ENCODE measurements around the gene EIF2B4. TPM values are rescaled to one million over a fixed set of nuclear protein-coding genes. Genes with fewer than 3 reads are reported as not detected.

The EIF2B4 gene
- total RNA-seq, 3 donors from 2014 or later, result 63.4 to 69.8 (median 65.0) TPM

DNA sequence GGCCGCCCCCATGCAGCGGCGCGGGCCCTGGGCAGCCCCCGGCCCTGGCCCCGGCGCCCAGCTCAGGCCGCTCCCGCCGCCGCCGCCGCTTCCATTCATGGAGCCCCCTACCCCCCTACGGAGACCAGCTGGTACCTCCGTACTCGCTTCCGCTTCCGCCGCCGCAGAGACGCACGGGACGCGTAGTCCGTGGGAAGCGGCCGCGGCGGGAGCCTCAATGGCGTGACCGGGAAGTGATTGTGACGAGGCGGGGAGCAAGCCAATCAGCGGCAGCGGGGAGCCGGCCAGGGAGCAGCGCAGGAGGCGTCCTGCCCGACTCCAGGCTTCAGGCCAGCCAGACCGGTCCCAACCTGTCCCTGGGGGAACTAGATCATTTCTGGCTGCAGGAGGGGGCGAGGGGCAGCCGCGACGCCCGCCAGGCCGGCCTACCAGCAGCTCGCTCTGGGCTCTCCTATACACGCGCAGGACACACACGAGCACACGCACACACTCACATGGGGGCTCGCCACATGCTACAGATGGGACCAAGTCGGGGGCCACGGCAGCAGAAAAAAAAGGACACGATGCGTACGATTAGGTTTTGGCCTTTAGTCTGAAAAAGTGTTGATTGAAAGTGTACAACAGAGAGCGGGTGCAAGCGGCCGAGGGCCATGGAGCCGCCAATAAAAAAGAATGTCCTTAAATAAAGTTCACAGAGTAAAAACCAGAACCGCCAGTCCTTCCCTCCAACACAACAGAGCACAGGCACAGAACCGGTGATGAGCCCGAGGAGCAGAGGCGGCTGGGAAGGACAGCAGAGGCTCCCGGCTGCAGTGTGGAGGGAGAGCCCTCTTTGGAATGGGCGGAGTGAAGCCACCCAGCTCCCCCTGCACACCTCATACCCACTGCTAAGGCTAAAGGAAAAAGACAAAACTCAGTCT is 10.7 kb upstream of the EIF2B4 start, which contains the start of gene ZNF513:
ZNF513 (minus strand) TSS at position 109 of the 920 bp plus-strand sequence. CDS start 208 bp downstream, outside the sequence.
- no peaks in the 10 kb centered on the region for H3K27me3 Mint-ChIP-seq (ENCODE audit: low read depth)
- H3K4me3 Mint-ChIP-seq, result peak within 1 kb of the TSS; percentile 88
- no peaks in the 10 kb centered on the region for H3K9me3 Mint-ChIP-seq
- H3K4me1 Mint-ChIP-seq (ENCODE audit: low read depth), result peaks cover 18% of the 10 kb centered on the region
- DNase-seq, result peak; percentile 85
- peaks cover 50% of the 10 kb centered on the region for H3K36me3 Mint-ChIP-seq (ENCODE audit: insufficient read depth)
- peak; percentile 90 to 94 for ATAC-seq

- H3K9me3 Mint-ChIP-seq, result no peaks in the 10 kb centered on the region
- H3K36me3 Mint-ChIP-seq (ENCODE audit: insufficient read depth), result peaks cover 51% of the 10 kb centered on the region
- DNase-seq, result peak; percentile 35
- ATAC-seq, result peak; percentile 47 to 54
- no peaks in the 10 kb centered on the region for H3K27me3 Mint-ChIP-seq (ENCODE audit: low read depth)
- peaks cover 18% of the 10 kb centered on the region for H3K4me1 Mint-ChIP-seq (ENCODE audit: low read depth)
- peak overlapping the region; percentile 88 for H3K4me3 Mint-ChIP-seq
Measured at GRCh38 chr2:27379836-27380625, 9.9 kb upstream of the EIF2B4 start.

DNA sequence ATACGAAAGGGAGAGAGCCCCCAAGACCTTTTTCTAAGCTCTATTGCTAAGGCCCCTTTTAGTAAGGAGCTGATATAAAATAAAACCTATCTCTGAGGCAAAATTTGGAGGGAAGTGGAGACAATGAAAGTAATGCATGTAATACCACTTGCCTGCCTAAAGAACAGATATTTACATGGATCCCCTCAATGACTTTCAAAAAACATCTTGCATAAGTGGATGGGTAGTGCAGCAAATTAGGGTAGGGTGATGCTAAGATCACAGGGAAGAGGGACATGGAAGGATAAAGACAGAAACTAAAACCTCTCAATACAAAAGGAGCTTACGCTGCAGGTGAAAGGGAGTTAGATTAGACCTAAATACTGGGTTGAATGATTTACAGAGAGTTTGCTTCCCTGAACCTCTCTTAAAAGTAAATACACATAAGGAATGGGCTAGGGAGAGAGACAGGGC is 9.3 kb upstream of the EIF2B4 start:
- H3K9me3 Mint-ChIP-seq, result no peaks in the 10 kb centered on the region
- H3K27me3 Mint-ChIP-seq (ENCODE audit: low read depth), result no peaks in the 10 kb centered on the region
- DNase-seq (no peak), ATAC-seq (no peak)
- peaks cover 20% of the 10 kb centered on the region for H3K4me1 Mint-ChIP-seq (ENCODE audit: low read depth)
- H3K36me3 Mint-ChIP-seq (ENCODE audit: insufficient read depth), result peaks cover 53% of the 10 kb centered on the region
- H3K4me3 Mint-ChIP-seq, result peak overlapping the region; percentile 88

- Mint-ChIP-seq H3K36me3 (ENCODE audit: insufficient read depth) (peaks cover 48% of the 10 kb centered on the region), H3K9me3 (no peaks in the 10 kb centered on the region), H3K4me1 (ENCODE audit: low read depth) (peaks cover 20% of the 10 kb centered on the region), H3K4me3 (peak overlapping the region; percentile 88), H3K27me3 (ENCODE audit: low read depth) (no peaks in the 10 kb centered on the region)
- ATAC-seq (no peak), DNase-seq (no peak)
Measured at GRCh38 chr2:27378809-27379290, 8.7 kb upstream of the EIF2B4 start.

DNA sequence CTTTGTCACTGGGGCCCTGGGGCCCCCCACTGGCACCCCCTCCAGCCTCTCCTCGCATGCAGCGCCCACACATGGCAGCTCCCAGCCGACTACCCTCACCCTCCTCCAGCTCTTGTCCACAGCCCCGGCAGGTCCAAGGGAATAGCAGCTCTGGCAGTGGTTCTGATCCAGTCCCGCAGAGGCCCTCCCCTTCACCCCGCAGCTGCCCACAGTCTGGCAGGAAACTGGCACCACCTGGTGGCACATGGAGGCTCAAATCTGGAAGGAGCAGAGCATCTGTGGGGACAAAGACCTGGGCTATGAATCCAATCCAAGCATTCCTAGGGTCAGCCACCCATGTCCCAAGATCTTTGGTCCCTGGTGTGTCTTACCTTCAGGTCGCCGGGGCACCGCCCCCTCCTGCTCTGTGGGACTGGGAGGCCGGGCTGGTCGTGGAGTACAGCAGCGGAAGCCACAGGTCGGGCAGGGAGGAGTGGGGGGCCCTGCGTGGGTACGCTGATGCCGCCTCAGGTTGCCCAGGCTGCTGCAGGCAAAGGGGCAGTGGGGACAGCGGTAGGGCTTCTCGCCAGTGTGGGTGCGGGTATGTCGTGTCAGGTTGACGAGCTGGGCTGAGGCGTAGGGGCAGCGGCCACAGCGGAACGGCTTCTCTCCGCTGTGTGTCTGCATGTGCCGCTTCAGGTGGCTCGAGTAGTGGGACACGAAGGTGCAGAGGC is 8.1 kb upstream of the EIF2B4 start:
- Mint-ChIP-seq H3K9me3 (no peaks in the 10 kb centered on the region), H3K27me3 (ENCODE audit: low read depth) (no peaks in the 10 kb centered on the region), H3K4me3 (no peak overlapping the region), H3K4me1 (ENCODE audit: low read depth) (peaks cover 24% of the 10 kb centered on the region), H3K36me3 (ENCODE audit: insufficient read depth) (peaks cover 48% of the 10 kb centered on the region)
- no peak for ATAC-seq
- no peak for DNase-seq

DNA sequence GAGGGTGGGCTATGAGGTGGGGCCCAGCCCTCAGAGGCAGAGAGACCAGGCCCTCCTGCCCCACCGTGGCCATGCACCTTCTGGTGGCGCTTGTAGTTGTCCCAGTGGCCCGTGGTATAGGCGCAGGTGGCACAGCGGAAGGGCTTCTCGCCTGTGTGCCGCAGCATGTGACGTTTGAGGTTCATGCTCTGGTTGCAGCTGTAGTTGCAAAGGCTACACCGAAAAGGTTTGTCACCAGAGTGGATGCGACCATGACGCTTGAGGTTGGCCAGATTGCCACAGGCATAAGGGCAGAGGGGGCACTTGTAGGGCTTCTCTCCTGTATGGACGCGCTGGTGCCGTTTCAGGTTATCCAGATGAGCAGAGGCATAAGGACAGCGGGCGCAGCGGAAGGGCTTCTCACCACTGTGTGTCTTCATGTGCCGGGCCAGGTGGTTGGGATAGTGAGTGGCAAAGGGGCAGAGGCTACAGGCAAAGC is 7.5 kb upstream of the EIF2B4 start:
- ATAC-seq (no peak), DNase-seq (no peak)
- Mint-ChIP-seq H3K9me3 (no peaks in the 10 kb centered on the region), H3K4me1 (ENCODE audit: low read depth) (peaks cover 27% of the 10 kb centered on the region), H3K27me3 (ENCODE audit: low read depth) (no peaks in the 10 kb centered on the region), H3K4me3 (no peak overlapping the region), H3K36me3 (ENCODE audit: insufficient read depth) (peaks cover 53% of the 10 kb centered on the region)

DNA sequence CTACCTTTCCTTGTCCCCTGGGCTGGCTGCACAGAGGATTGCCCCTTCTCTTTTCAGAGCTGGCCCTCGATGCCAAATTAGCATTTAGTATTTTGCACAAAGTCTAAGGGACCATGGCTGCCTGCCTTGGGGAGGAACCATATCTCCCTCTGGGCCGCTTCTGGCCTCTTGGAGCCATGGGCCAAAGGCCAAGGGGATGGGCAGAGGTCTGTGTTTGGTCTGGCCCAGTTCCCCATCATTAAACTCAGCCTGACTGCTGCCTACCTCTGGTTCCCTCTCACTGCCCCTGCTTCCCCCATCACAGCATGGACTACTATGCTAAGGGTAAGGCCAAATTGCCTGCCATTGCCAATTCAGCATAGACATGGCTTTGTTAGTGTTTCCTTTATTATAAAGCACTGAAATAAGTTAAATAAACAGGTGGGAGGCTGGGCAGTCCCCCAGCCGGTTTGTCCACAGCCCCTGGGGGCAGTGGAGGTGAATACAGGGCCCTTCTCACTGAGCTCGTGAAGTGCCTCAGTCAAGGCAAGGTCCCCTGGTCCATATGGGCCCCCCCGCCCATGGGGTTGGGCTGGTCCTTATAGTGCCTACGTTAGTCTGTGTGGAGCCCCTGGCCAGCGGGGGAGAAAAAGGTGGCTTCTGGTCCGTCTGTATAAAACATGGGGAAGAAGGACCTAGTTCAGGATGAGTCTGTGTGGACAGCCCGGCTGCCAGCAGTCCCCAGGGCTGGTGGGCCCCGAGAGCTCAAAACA is 6.9 kb upstream of the EIF2B4 start:
- peaks cover 33% of the 10 kb centered on the region for H3K4me1 Mint-ChIP-seq (ENCODE audit: low read depth)
- DNase-seq, result no peak
- H3K4me3 Mint-ChIP-seq, result no peak overlapping the region
- peaks cover 54% of the 10 kb centered on the region for H3K36me3 Mint-ChIP-seq (ENCODE audit: insufficient read depth)
- no peaks in the 10 kb centered on the region for H3K9me3 Mint-ChIP-seq
- no peak for ATAC-seq
- no peaks in the 10 kb centered on the region for H3K27me3 Mint-ChIP-seq (ENCODE audit: low read depth)

- DNase-seq, result no peak
- Mint-ChIP-seq H3K27me3 (ENCODE audit: low read depth) (no peaks in the 10 kb centered on the region), H3K36me3 (ENCODE audit: insufficient read depth) (peaks cover 52% of the 10 kb centered on the region), H3K9me3 (no peaks in the 10 kb centered on the region), H3K4me3 (no peak overlapping the region), H3K4me1 (ENCODE audit: low read depth) (peaks cover 40% of the 10 kb centered on the region)
- ATAC-seq, result no peak
Measured at GRCh38 chr2:27376151-27376865, 6.2 kb upstream of the EIF2B4 start.

DNA sequence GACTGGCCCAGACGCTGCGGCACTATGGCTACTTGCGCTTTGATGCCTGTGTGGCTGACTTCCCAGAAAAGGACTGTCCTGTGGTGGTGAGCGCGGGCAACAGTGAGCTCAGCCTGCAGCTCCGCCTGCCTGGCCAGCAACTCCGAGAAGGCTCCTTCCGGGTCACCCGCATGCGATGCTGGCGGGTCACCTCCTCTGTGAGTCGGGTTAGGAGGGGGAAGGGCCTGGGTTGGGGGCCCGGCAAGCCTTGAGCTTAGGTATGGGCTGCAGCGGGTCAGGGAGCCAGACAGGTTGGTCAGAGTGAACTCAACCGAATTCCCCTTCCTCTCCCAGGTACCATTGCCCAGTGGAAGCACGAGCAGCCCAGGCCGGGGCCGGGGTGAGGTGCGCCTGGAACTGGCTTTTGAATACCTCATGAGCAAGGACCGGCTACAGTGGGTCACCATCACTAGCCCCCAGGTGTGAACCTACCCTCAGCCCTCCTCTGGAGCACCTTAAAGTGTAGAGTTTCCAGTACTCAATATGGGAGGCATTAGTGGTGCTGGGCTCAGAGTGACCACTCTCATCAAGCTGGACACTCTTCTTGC is 5.5 kb upstream of the EIF2B4 start:
- H3K4me1 Mint-ChIP-seq (ENCODE audit: low read depth), result peaks cover 35% of the 10 kb centered on the region
- DNase-seq (no peak), ATAC-seq (no peak)
- peaks cover 50% of the 10 kb centered on the region for H3K36me3 Mint-ChIP-seq (ENCODE audit: insufficient read depth)
- no peaks in the 10 kb centered on the region for H3K27me3 Mint-ChIP-seq (ENCODE audit: low read depth)
- H3K9me3 Mint-ChIP-seq, result no peaks in the 10 kb centered on the region
- H3K4me3 Mint-ChIP-seq, result no peak overlapping the region

DNA sequence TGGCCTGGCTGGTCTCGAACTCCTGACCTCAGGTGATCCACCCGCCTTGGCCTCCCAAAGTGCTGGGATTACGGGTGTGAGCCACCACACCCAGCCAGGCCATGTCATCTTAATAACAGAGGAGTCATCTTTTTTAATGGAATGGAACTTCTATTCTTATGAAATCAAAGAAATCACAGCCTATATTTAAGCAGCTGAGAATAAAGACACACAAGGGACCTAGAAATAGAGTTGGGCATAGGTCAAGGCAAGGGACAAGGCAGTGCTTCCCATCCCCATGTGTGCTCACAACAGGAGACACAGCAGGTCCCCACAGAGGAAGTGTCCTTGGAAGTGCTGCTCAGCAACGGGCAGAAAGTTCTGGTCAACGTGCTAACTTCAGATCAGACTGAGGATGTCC is 3.4 kb upstream of the EIF2B4 start:
- Mint-ChIP-seq H3K4me3 (no peak overlapping the region), H3K9me3 (no peaks in the 10 kb centered on the region), H3K27me3 (ENCODE audit: low read depth) (no peaks in the 10 kb centered on the region), H3K36me3 (ENCODE audit: insufficient read depth) (peaks cover 50% of the 10 kb centered on the region), H3K4me1 (ENCODE audit: low read depth) (peaks cover 33% of the 10 kb centered on the region)
- no peak for DNase-seq
- no peak for ATAC-seq

DNA sequence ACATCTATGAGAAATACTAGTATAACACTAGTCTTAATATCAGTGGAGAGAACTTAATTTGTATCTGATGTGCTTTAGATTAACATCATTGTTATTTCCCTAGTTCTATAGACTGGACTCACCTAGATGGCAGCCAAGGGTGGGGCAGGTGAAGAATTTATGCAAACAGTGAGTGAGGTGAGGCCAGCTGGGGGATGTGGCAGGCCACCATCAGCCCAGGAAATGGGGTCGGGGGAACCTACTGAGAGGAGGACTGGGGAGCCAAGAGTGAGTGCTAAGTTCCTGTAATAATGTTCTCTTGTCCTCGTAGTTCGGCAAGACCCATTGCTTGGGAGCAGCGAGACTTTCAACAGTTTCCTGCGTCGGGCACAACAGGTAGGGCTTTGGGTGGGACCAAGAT is 2.8 kb upstream of the EIF2B4 start:
- peaks cover 56% of the 10 kb centered on the region for H3K36me3 Mint-ChIP-seq (ENCODE audit: insufficient read depth)
- no peak for ATAC-seq

DNA sequence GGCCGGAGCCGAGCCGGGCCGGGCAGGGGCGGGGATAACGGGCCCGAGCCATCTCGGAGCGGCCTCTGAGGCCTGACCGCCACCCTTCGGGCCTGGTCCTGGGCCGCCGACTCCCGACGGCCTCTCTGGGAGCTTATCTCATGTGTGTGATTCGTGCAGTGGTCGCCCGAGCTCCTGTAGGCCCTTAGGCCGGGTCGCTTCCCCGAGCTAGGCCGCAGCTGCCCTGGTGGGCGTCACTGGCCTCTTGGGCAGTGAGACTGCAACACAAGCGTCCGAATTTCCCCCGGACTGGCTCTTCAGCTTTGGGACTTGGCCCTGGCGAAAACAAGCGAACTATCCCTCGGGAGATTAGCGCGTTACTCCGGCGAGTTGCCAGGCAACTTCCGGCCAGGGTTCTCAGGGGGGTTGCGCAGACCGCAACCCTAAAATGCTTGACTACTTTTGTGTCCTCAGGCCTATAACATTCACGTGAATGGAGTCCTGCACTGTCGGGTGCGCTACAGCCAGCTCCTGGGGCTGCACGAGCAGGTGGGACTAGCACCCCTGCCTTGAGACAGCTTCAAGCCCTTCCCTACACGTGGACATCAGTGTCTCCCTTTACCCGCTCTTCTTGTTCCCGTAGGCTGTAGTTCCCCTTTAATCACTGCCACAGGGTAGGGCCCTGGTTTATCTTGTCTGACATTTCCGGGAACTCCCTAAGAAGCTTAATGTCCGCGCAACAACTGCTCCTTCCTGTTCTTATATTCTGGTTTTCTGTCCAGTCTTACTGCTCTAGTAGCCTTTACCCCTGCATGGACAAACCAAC is 880 bp upstream of the EIF2B4 start:
- Mint-ChIP-seq H3K27me3 (ENCODE audit: low read depth) (no peaks in the 10 kb centered on the region), H3K4me1 (ENCODE audit: low read depth) (peaks cover 46% of the 10 kb centered on the region), H3K9me3 (no peaks in the 10 kb centered on the region), H3K4me3 (peak overlapping the region; percentile 82), H3K36me3 (ENCODE audit: insufficient read depth) (peaks cover 52% of the 10 kb centered on the region)
- peak; percentile 16 for ATAC-seq
- no peak for DNase-seq

More for the DNA sequence above, 2.8 kb upstream of the EIF2B4 start:
- Mint-ChIP-seq H3K27me3 (ENCODE audit: low read depth) (no peaks in the 10 kb centered on the region), H3K4me3 (peak overlapping the region; percentile 55), H3K9me3 (no peaks in the 10 kb centered on the region), H3K4me1 (ENCODE audit: low read depth) (peaks cover 38% of the 10 kb centered on the region)
- no peak for DNase-seq
